ENCODE data around the gene THBS3. TPM values are rescaled to one million over a fixed set of nuclear protein-coding genes. Genes with fewer than 3 reads are reported as not detected.

The THBS3 gene
- total and polyA plus RNA-seq, 2 experiments from 2014 or later = 19.8 to 39.9 TPM

DNA sequence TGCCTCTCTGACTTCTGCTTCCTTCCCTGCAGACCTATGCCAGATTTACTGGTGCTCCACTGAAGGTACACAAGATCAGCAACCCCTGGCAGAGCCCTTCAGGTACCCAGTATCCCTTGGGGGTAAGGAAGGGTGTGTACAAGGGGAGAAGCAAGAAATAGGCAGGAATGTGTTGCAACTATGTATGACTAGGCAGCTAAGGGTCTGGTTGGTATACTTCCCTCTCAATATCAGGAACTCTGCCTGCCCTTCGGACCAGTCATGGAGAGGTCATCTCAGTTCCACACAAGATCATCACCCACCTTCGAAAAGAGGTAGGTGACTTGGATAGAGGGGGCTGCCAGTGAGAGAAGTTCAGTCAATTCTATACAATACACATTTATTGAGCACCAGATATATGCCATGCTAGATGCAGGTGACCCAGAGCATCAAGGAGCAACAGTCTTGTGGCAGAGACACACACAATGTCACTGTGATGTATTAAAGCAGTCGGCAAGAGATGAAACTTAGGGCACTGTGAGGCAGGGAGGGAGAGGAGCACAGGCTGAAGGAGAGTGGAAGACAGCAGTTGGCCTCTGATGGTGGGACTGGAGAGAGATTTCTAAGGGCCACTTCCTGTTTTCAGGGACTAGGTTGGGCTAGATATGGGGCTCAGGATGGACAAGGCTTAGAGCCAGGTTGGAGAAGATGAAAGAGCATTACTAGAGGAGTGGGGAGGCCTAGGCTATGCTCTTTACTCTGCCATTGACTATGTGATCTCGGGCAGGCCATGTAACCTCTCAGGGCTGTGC lies 2.8 kb upstream of the THBS3 start:
- Histone ChIP-seq H3K27me3 (no peaks in the 10 kb centered on the region), H3K9me3 (ENCODE audit: low read depth) (no peaks in the 10 kb centered on the region), H2AFZ (no peak overlapping the region), H3K27ac (no peak overlapping the region), H3K79me2 (peaks cover 13% of the 10 kb centered on the region), H4K20me1 (ENCODE audit: insufficient read depth, poor library complexity, severe bottlenecking) (no peaks in the 10 kb centered on the region), H3K4me3 (no peak overlapping the region), H3K4me2 (peak overlapping the region; percentile 96), H3K36me3 (replicated peaks; ENCODE audit: insufficient read depth, low read depth) (no peaks in the 10 kb centered on the region), H3K9me2 (replicated peaks; ENCODE audit: insufficient read depth) (no peaks in the 10 kb centered on the region), H3K4me1 (ENCODE audit: insufficient read depth) (peaks cover 16% of the 10 kb centered on the region)
- no peak for DNase-seq (ENCODE audit: low spot score)
- TF ChIP-seq EZH2phosphoT487 (IDR thresholded peaks at IDR 0.05; ENCODE audit: low read depth, severe bottlenecking, unreplicated experiment) (no peak), EZH2 (IDR thresholded peaks at IDR 0.05; ENCODE audit: borderline replicate concordance) (no peak)
- TF ChIP-seq, protein P1, sequence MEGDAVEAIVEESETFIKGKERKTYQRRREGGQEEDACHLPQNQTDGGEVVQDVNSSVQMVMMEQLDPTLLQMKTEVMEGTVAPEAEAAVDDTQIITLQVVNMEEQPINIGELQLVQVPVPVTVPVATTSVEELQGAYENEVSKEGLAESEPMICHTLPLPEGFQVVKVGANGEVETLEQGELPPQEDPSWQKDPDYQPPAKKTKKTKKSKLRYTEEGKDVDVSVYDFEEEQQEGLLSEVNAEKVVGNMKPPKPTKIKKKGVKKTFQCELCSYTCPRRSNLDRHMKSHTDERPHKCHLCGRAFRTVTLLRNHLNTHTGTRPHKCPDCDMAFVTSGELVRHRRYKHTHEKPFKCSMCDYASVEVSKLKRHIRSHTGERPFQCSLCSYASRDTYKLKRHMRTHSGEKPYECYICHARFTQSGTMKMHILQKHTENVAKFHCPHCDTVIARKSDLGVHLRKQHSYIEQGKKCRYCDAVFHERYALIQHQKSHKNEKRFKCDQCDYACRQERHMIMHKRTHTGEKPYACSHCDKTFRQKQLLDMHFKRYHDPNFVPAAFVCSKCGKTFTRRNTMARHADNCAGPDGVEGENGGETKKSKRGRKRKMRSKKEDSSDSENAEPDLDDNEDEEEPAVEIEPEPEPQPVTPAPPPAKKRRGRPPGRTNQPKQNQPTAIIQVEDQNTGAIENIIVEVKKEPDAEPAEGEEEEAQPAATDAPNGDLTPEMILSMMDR (IDR thresholded peaks at IDR 0.05; ENCODE audit: poor library complexity) = no peak
- WGBS (ENCODE audit: low lambda C conversion rate, missing lambda C conversion rate) = 92% methylated on average over 4 of the region's 4 CpGs

DNA sequence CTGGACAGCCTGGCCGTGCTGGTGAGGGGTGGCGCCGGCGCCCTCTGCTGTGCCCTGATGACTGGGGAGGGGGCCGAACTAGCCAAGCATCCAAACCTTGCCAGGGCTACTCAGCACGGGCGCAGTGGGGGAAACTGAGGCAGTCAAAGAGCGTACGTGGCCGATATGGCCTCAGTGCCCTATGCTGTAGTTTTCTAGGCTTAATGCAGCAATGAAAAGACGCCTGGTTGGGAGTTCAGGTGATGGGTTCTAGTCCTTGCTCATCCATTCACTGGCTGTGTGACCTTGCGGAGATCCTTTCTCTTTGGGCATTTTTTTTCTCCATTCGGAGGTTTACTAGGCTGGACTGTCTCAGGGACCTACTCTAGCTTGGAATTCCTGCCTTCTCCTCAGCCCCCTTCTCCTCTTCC lies 1.6 kb upstream of the THBS3 start:
- H3K9me2 ChIP-seq (replicated peaks; ENCODE audit: insufficient read depth) = no peaks in the 10 kb centered on the region
- H3K79me2 ChIP-seq = peaks cover 13% of the 10 kb centered on the region
- H3K4me1 ChIP-seq (ENCODE audit: insufficient read depth) = peaks cover 16% of the 10 kb centered on the region
- 9% methylated on average over 10 of the region's 13 CpGs for WGBS (ENCODE audit: low lambda C conversion rate, missing lambda C conversion rate)
- H3K9me3 ChIP-seq (ENCODE audit: low read depth) = no peaks in the 10 kb centered on the region
- peak overlapping the region; percentile 90 for H3K4me3 ChIP-seq
- H4K20me1 ChIP-seq (ENCODE audit: insufficient read depth, poor library complexity, severe bottlenecking) = no peaks in the 10 kb centered on the region
- H3K36me3 ChIP-seq (replicated peaks; ENCODE audit: insufficient read depth, low read depth) = no peaks in the 10 kb centered on the region
- DNase-seq (ENCODE audit: low spot score) = no peak
- TF ChIP-seq EZH2phosphoT487 (IDR thresholded peaks at IDR 0.05; ENCODE audit: low read depth, severe bottlenecking, unreplicated experiment) (no peak), EZH2 (IDR thresholded peaks at IDR 0.05; ENCODE audit: borderline replicate concordance) (no peak)
- TF ChIP-seq, protein P1 (IDR thresholded peaks at IDR 0.05; ENCODE audit: poor library complexity) = no peak
- H2AFZ ChIP-seq = peak overlapping the region; percentile 80
- peak overlapping the region; percentile 99 for H3K27ac ChIP-seq
- H3K4me2 ChIP-seq = peak overlapping the region; percentile 96
- H3K27me3 ChIP-seq = no peaks in the 10 kb centered on the region

DNA sequence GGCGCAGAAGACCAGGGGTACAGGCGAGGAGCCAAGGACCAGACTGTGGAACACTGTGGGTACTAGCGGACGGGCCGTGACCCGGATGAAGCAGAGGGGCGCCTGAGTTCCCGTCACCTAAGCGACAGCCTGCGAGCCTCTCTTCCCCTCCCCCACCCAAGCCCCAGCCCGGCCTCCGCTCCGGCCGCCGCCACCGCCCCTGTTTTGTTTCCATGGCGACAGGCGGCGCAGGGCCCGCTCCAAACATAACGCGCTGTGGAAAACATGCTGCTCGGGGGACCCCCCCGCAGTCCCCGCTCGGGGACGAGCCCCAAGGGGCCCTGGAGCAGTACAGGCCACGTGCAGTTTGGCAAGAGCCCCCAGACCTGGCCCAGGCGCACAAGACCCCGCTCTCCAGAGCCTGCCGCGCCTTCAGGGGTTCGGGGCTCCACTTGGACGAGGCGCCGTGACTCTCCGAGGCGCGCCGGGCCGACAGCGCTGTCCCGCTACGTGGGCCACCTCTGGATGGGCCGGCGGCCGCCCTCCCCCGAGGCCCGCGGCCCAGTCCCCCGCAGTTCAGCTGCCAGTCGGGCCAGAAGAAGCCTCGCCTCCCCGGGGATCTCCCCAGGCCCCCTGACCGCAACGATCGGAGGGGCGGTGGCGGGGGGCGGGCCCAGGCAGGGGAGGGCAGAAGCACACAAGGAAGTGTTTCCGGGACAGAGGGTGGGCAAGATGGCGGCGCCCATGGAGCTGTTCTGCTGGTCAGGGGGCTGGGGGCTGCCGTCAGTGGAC lies 1.0 kb upstream of the THBS3 start, which contains the start of gene MTX1:
Gene MTX1 (plus strand): TSS at position 155 of the 771 bp plus-strand sequence. CDS start 110 bp downstream, at position 265.
- peak within 1 kb of the TSS; percentile 90 for H3K4me3 ChIP-seq
- TF ChIP-seq EZH2 (IDR thresholded peaks at IDR 0.05; ENCODE audit: borderline replicate concordance) (no peak), EZH2phosphoT487 (IDR thresholded peaks at IDR 0.05; ENCODE audit: low read depth, severe bottlenecking, unreplicated experiment) (no peak)
- TF ChIP-seq, protein P1 (IDR thresholded peaks at IDR 0.05; ENCODE audit: poor library complexity) = no peak
- peak within 1 kb of the TSS; percentile 96 for H3K4me2 ChIP-seq
- peaks cover 13% of the 10 kb centered on the region for H3K79me2 ChIP-seq
- H4K20me1 ChIP-seq (ENCODE audit: insufficient read depth, poor library complexity, severe bottlenecking) = no peaks in the 10 kb centered on the region
- DNase-seq (ENCODE audit: low spot score) = peak; percentile 96
- peak within 1 kb of the TSS; percentile 80 for H2AFZ ChIP-seq
- no peaks in the 10 kb centered on the region for H3K9me3 ChIP-seq (ENCODE audit: low read depth)
- 3% methylated on average over 23 of the region's 64 CpGs for WGBS (ENCODE audit: low lambda C conversion rate, missing lambda C conversion rate)
- H3K4me1 ChIP-seq (ENCODE audit: insufficient read depth) = peaks cover 16% of the 10 kb centered on the region
- no peaks in the 10 kb centered on the region for H3K27me3 ChIP-seq
- H3K9me2 ChIP-seq (replicated peaks; ENCODE audit: insufficient read depth) = no peaks in the 10 kb centered on the region
- H3K27ac ChIP-seq = peak within 1 kb of the TSS; percentile 99
- no peaks in the 10 kb centered on the region for H3K36me3 ChIP-seq (replicated peaks; ENCODE audit: insufficient read depth, low read depth)
